Spleen (tissue), 7 donors: ENCODE results near the gene AASDH.

ENCODE experiments used
- CTCF ChIP-seq, 11 experiments: fragments of 200-600 bp in 7 of 11; fragments of 450-650 bp in 4 of 11; sonication (generic) in 4 of 11; IDR thresholded peaks in 8 of 11; conservative IDR thresholded peaks in 3 of 11; 1 replicate in 7 of 11; 2 replicates in 4 of 11; pipeline versions ENCODE4 v1.4.0 to v1.8.0; 2016 to 2021; ENCODE audit warnings: antibody characterized with exemption in 11 of 11, inconsistent platforms in 4 of 11, mild to moderate bottlenecking in 1 of 11
- POLR2A ChIP-seq, 3 donors: fragments of 450-650 bp; IDR thresholded peaks; one replicate each; pipeline ENCODE4 v1.5.1; 2017; ENCODE audit warnings: antibody characterized with exemption in 3 of 3, mild to moderate bottlenecking in 1 of 3
- POLR2AphosphoS5 ChIP-seq, 3 donors: sonication (generic); formaldehyde crosslinking; IDR thresholded peaks; one replicate each; pipeline ENCODE4 v1.5.1; 2017; ENCODE audit warnings: antibody characterized with exemption in 3 of 3
- donor health status: DM: no; HTN: no; CAD: no; lungs with moderate emphysema.
- donor health status: DM: no; HTN: no; CAD: no.
- donor health status: DM: no; HTN: no; CAD: no.

- TF ChIP-seq CTCF (IDR thresholded peaks at IDR 0.05 in 8 of 11, conservative IDR thresholded peaks at IDR 0.05 in 3 of 11) (peak; percentile 37 to 78 (median 65)), POLR2A (IDR thresholded peaks at IDR 0.05) (peak in 1 of 3 donors; percentile 48), POLR2AphosphoS5 (IDR thresholded peaks at IDR 0.05) (peak; percentile 89 to 93 (median 93))
Measured at GRCh38 chr4:56435140-56435926, 48.0 kb upstream of the AASDH start, which contains the start of gene PPAT.
